ENCODE measurements around the gene SOX15.

Gene SOX15

GRCh38 chr17:7576432-7576937, 13.4 kb downstream of the SOX15 start:
- no peak for DNase-seq

- DNase-seq = no peak
Measured at GRCh38 chr17:7575959-7576358, 13.9 kb downstream of the SOX15 start.

GRCh38 chr17:7575481-7575883, 14.4 kb downstream of the SOX15 start:
- no peak for DNase-seq

- DNase-seq = no peak
Measured at GRCh38 chr17:7574176-7574953, 15.5 kb downstream of the SOX15 start.

- DNase-seq = peak; percentile 76 to 82
Measured at GRCh38 chr17:7573324-7574080, 16.4 kb downstream of the SOX15 start.

- peak; percentile 99 to 100 for DNase-seq
Measured at GRCh38 chr17:7572588-7573323, 17.1 kb downstream of the SOX15 start.

- no peak for DNase-seq
Measured at GRCh38 chr17:7572338-7572587, 17.6 kb downstream of the SOX15 start.

GRCh38 chr17:7570351-7570750, 19.5 kb downstream of the SOX15 start:
- no peak for DNase-seq

GRCh38 chr17:7569571-7569970, 20.3 kb downstream of the SOX15 start:
- no peak for DNase-seq

GRCh38 chr17:7563115-7563869, 26.6 kb downstream of the SOX15 start:
- DNase-seq = no peak

GRCh38 chr17:7562208-7562605, 27.7 kb downstream of the SOX15 start:
- no peak for DNase-seq

GRCh38 chr17:7561589-7562207, 28.2 kb downstream of the SOX15 start, which contains the start of gene SENP3:
Gene SENP3, plus strand, starts transcription at chr17:7561919. Its CDS starts 1,158 bp downstream, at chr17:7563077.
- peak; percentile 89 to 90 for DNase-seq

- DNase-seq = peak; percentile 80 to 86
Measured at GRCh38 chr17:7561028-7561575, 28.8 kb downstream of the SOX15 start.

- peak; percentile 55 to 62 for DNase-seq
Measured at GRCh38 chr17:7560172-7561027, 29.5 kb downstream of the SOX15 start.

GRCh38 chr17:7559320-7560171, 30.3 kb downstream of the SOX15 start:
- no peak for DNase-seq

GRCh38 chr17:7558544-7559319, 31.2 kb downstream of the SOX15 start, which contains the start of gene TNFSF13:
Gene TNFSF13, plus strand, starts transcription at chr17:7558750. Its CDS starts 290 bp downstream, at chr17:7559040.
- no peak for DNase-seq

GRCh38 chr17:7557775-7558543, 31.9 kb downstream of the SOX15 start:
- no peak for DNase-seq

GRCh38 chr17:7557147-7557764, 32.6 kb downstream of the SOX15 start:
- DNase-seq = no peak
